ENCODE measurements around the gene UIMC1.

Gene UIMC1

DNA sequence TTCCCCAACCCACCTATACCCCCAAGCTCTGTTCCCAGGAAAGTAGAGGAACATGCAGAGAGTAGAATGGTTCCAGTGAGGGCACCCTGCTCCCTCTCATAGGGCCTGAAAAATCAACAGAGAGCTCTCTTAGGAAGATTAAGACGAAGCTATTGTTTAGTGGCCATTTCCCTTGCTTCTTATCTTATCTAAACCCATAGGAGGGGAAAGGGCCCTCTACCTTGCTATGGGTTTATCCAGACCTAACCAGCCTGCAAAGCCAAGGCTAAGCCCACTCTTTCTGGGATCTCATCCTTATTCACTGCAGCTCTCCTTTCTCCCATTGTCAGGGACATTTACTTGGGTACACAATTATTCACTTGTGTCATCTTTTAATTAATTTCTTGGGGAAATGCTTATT is 68.1 kb downstream of the UIMC1 start:
- TF ChIP-seq, protein P1, sequence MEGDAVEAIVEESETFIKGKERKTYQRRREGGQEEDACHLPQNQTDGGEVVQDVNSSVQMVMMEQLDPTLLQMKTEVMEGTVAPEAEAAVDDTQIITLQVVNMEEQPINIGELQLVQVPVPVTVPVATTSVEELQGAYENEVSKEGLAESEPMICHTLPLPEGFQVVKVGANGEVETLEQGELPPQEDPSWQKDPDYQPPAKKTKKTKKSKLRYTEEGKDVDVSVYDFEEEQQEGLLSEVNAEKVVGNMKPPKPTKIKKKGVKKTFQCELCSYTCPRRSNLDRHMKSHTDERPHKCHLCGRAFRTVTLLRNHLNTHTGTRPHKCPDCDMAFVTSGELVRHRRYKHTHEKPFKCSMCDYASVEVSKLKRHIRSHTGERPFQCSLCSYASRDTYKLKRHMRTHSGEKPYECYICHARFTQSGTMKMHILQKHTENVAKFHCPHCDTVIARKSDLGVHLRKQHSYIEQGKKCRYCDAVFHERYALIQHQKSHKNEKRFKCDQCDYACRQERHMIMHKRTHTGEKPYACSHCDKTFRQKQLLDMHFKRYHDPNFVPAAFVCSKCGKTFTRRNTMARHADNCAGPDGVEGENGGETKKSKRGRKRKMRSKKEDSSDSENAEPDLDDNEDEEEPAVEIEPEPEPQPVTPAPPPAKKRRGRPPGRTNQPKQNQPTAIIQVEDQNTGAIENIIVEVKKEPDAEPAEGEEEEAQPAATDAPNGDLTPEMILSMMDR (IDR thresholded peaks at IDR 0.05; ENCODE audit: low read depth, low read length, poor library complexity, severe bottlenecking) = no peak
- no peak for TF ChIP-seq EZH2phosphoT487 (IDR thresholded peaks at IDR 0.05; ENCODE audit: borderline replicate concordance, low read length)
- no peaks in the 10 kb centered on the region for H3K9me3 ChIP-seq (ENCODE audit: control insufficient read depth, insufficient read depth, low read length)

DNA sequence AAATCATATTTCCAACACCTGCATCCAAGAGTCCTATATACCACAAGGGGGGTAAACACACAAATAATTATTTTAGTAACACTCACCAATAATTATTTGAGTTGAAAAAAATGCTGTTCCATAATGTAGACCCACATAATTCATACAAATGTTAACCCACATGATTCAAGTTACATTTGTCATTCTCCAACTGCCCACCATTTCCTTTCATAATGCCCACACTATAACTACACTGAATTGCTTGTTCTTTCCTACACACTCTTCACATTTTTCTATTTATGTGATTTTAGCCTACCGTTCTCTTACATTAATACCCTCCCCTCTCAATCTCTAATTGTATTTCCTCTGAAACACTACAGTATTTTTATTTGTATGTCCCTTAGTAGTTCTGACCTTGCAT is 71.6 kb downstream of the UIMC1 start:
- no peaks in the 10 kb centered on the region for H4K20me1 ChIP-seq (ENCODE audit: control insufficient read depth, insufficient read depth, low read depth, low read length)
- no peak overlapping the region for H3K4me3 ChIP-seq (ENCODE audit: low read length)
- no peak overlapping the region for H3K4me2 ChIP-seq (ENCODE audit: low read length)
- no peaks in the 10 kb centered on the region for H3K27me3 ChIP-seq (ENCODE audit: control insufficient read depth, low read length)
- peaks cover 9% of the 10 kb centered on the region for H3K4me1 ChIP-seq (ENCODE audit: control insufficient read depth, low read length)
- H3K27ac ChIP-seq (ENCODE audit: low read depth, low read length) = no peak overlapping the region
- TF ChIP-seq, protein P1 (IDR thresholded peaks at IDR 0.05; ENCODE audit: low read depth, low read length, poor library complexity, severe bottlenecking) = no peak
- H3K9me2 ChIP-seq (replicated peaks; ENCODE audit: control insufficient read depth, low read length) = no peaks in the 10 kb centered on the region
- no peaks in the 10 kb centered on the region for H3F3A ChIP-seq (ENCODE audit: control insufficient read depth, insufficient read depth)
- no peaks in the 10 kb centered on the region; the same call in 1 of the 2 replicates for H3K79me2 ChIP-seq (ENCODE audit: control insufficient read depth, low read length)
- no peaks in the 10 kb centered on the region for H3K9me3 ChIP-seq (ENCODE audit: control insufficient read depth, insufficient read depth, low read length)
- H3K36me3 ChIP-seq (ENCODE audit: control insufficient read depth, low read length) = peaks cover 93% of the 10 kb centered on the region

More for the DNA sequence above, 68.1 kb downstream of the UIMC1 start:
- Histone ChIP-seq H3K79me2 (ENCODE audit: control insufficient read depth, low read length) (no peaks in the 10 kb centered on the region; the same call in 1 of the 2 replicates), H3K4me1 (ENCODE audit: control insufficient read depth, low read length) (no peaks in the 10 kb centered on the region), H4K20me1 (ENCODE audit: control insufficient read depth, insufficient read depth, low read depth, low read length) (no peaks in the 10 kb centered on the region), H3K9me2 (replicated peaks; ENCODE audit: control insufficient read depth, low read length) (no peaks in the 10 kb centered on the region), H3K36me3 (ENCODE audit: control insufficient read depth, low read length) (peaks cover 92% of the 10 kb centered on the region), H3K27ac (ENCODE audit: low read depth, low read length) (no peak overlapping the region), H3K27me3 (ENCODE audit: control insufficient read depth, low read length) (no peaks in the 10 kb centered on the region), H3K4me3 (ENCODE audit: low read length) (no peak overlapping the region), H3K4me2 (ENCODE audit: low read length) (no peak overlapping the region), H3F3A (ENCODE audit: control insufficient read depth, insufficient read depth) (peaks cover 3% of the 10 kb centered on the region; the same call in 1 of the 2 replicates)

DNA sequence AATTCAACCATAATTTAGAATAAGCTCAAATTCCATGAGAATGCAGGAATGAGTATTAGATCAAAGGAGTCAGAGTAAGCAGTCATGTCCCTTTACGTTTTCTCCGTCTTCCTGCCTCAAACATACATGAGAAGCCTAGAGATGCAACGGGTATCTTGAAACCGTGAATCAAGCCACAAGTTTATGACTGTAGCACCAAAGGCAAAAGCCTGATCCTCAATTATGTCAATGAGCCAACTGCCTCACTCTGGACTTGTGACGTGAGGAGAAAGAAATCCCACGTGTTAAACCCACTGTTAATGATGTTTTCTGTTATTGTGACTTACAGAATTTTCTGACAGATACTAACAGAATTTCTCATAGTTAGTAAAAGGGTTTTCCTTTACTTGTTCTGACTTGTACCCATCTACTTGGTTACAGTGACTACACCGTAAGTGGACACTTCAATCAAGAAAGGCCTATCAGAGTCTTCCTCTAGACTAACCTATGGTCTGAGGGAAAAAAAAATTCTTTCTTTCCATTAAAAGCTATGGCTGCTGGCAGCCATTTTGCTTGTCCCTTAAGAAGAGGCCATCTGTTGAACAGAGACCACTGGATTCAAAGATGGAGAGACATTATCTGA is 72.2 kb downstream of the UIMC1 start:
- Histone ChIP-seq H3K79me2 (ENCODE audit: control insufficient read depth, low read length) (no peaks in the 10 kb centered on the region; the same call in 1 of the 2 replicates), H3K9me2 (replicated peaks; ENCODE audit: control insufficient read depth, low read length) (no peaks in the 10 kb centered on the region), H4K20me1 (ENCODE audit: control insufficient read depth, insufficient read depth, low read depth, low read length) (no peaks in the 10 kb centered on the region), H3K4me1 (ENCODE audit: control insufficient read depth, low read length) (peaks cover 9% of the 10 kb centered on the region), H3F3A (ENCODE audit: control insufficient read depth, insufficient read depth) (no peaks in the 10 kb centered on the region), H3K27ac (ENCODE audit: low read depth, low read length) (no peak overlapping the region), H3K4me2 (ENCODE audit: low read length) (no peak overlapping the region), H3K4me3 (ENCODE audit: low read length) (no peak overlapping the region), H3K27me3 (ENCODE audit: control insufficient read depth, low read length) (no peaks in the 10 kb centered on the region), H3K36me3 (ENCODE audit: control insufficient read depth, low read length) (peaks cover 93% of the 10 kb centered on the region), H3K9me3 (ENCODE audit: control insufficient read depth, insufficient read depth, low read length) (no peaks in the 10 kb centered on the region)
- TF ChIP-seq, protein P1 (IDR thresholded peaks at IDR 0.05; ENCODE audit: low read depth, low read length, poor library complexity, severe bottlenecking) = no peak
- TF ChIP-seq EZH2phosphoT487 (IDR thresholded peaks at IDR 0.05; ENCODE audit: borderline replicate concordance, low read length) = no peak
